MM.1S (cell line): ENCODE measurements around the gene HVCN1.

Source experiments
- DNase-seq: peaks from one replicate; pipeline ENCODE4 v3.0.0-alpha.2; 2015
- H2AFZ ChIP-seq: fragments of 300-600 bp; sonication (generic); 2 replicates; pipeline ENCODE4 v1.6.0; 2016; ENCODE audit warnings: antibody characterized with exemption, low read length
- H3F3A ChIP-seq: fragments of 300-600 bp; sonication (generic); 2 replicates; pipeline ENCODE4 v1.6.1; 2016; ENCODE audit warnings: mild to moderate bottlenecking, antibody characterized with exemption, low read length, moderate library complexity, mixed read lengths; ENCODE audit not compliant: insufficient read depth
- H3K27ac ChIP-seq: fragments of 300-600 bp; sonication (generic); 2 replicates; pipeline ENCODE4 v1.5.1; 2016; ENCODE audit warnings: mild to moderate bottlenecking, low read length
- H3K27me3 ChIP-seq: fragments of 300-600 bp; sonication (generic); replicated peaks from 2 replicates; pipeline ENCODE4 v1.6.0; 2016; ENCODE audit warnings: low read length; ENCODE audit not compliant: insufficient read depth
- H3K36me3 ChIP-seq: fragments of 300-600 bp; sonication (generic); replicated peaks from 2 replicates; pipeline ENCODE4 v1.6.1; 2016; ENCODE audit warnings: mild to moderate bottlenecking, low read length, mixed read lengths; ENCODE audit not compliant: insufficient read depth
- H3K4me1 ChIP-seq: fragments of 300-600 bp; sonication (generic); 2 replicates; pipeline ENCODE4 v1.6.1; 2016; ENCODE audit warnings: low read length, mixed read lengths
- H3K4me2 ChIP-seq: fragments of 300-600 bp; sonication (generic); 2 replicates; pipeline ENCODE4 v1.6.0; 2016; ENCODE audit warnings: low read depth, low read length
- H3K4me3 ChIP-seq: fragments of 300-600 bp; sonication (generic); 2 replicates; pipeline ENCODE4 v1.5.1; 2016; ENCODE audit warnings: low read length, mixed read lengths
- H3K79me2 ChIP-seq: fragments of 300-600 bp; sonication (generic); 2 replicates; pipeline ENCODE4 v1.6.1; 2016; ENCODE audit warnings: mixed run types, low read length, mixed read lengths
- H3K9ac ChIP-seq: fragments of 300-600 bp; sonication (generic); 2 replicates; pipeline ENCODE4 v1.6.1; 2016; ENCODE audit warnings: low read length, mixed read lengths
- H3K9me2 ChIP-seq: fragments of 300-600 bp; sonication (generic); replicated peaks from 2 replicates; pipeline ENCODE4 v1.6.1; 2016; ENCODE audit warnings: mild to moderate bottlenecking, low read length, mixed read lengths; ENCODE audit not compliant: insufficient read depth
- H3K9me3 ChIP-seq: fragments of 300-600 bp; sonication (generic); replicated peaks from 2 replicates; pipeline ENCODE4 v1.6.1; 2016; ENCODE audit warnings: mild to moderate bottlenecking, low read length, mixed read lengths; ENCODE audit not compliant: insufficient read depth
- H4K20me1 ChIP-seq: fragments of 300-600 bp; sonication (generic); 2 replicates; pipeline ENCODE4 v1.6.1; 2016; ENCODE audit warnings: mild to moderate bottlenecking, low read length, moderate library complexity, mixed read lengths; ENCODE audit not compliant: insufficient read depth
- EZH2 ChIP-seq: fragments of 300-600 bp; sonication (generic); optimal IDR thresholded peaks from 2 replicates; pipeline ENCODE3; 2017; ENCODE audit warnings: low read depth, mild to moderate bottlenecking, antibody characterized with exemption, low read length, mixed read lengths
- EZH2phosphoT487 ChIP-seq: fragments of 300-600 bp; sonication (generic); IDR thresholded peaks from 2 replicates; pipeline ENCODE4 v1.6.1; 2018; ENCODE audit warnings: antibody characterized with exemption, low read length
- TF ChIP-seq, protein P1 (sequence below): fragments of 300-600 bp; sonication (generic); IDR thresholded peaks from 2 replicates; pipeline ENCODE4 v1.5.1; 2016; ENCODE audit warnings: antibody characterized with exemption, low read length, mixed read lengths

HVCN1 gene

DNA sequence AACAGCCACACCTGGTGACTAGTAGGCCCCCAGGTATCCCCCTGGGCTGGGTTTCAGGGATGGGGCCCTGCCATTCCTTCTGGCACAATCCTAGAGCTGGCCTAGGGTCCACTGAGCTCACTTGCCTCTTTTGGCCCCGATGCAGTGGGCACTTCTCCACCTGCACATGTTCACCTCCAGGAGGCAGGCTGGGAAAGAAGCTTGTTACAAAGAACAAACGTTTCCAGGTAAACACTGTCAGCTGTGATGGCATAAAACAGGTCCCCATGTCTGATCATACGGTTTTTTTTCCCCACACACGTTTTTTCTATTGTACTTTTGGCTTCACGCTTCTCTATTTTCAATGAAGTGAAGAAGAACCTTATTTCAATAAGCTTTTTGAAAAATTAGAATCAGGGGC lies 15.8 kb upstream of the HVCN1 start:
- Histone ChIP-seq H3K79me2 (no peaks in the 10 kb centered on the region), H3F3A (no peaks in the 10 kb centered on the region), H3K4me1 (no peaks in the 10 kb centered on the region), H2AFZ (no peak overlapping the region), H3K4me3 (no peak overlapping the region), H3K27ac (no peak overlapping the region), H3K9me2 (no peaks in the 10 kb centered on the region), H3K36me3 (no peaks in the 10 kb centered on the region), H4K20me1 (no peaks in the 10 kb centered on the region), H3K4me2 (no peak overlapping the region), H3K9ac (no peak overlapping the region), H3K27me3 (no peaks in the 10 kb centered on the region), H3K9me3 (no peaks in the 10 kb centered on the region)
- TF ChIP-seq EZH2: no peak
- TF ChIP-seq, protein P1, sequence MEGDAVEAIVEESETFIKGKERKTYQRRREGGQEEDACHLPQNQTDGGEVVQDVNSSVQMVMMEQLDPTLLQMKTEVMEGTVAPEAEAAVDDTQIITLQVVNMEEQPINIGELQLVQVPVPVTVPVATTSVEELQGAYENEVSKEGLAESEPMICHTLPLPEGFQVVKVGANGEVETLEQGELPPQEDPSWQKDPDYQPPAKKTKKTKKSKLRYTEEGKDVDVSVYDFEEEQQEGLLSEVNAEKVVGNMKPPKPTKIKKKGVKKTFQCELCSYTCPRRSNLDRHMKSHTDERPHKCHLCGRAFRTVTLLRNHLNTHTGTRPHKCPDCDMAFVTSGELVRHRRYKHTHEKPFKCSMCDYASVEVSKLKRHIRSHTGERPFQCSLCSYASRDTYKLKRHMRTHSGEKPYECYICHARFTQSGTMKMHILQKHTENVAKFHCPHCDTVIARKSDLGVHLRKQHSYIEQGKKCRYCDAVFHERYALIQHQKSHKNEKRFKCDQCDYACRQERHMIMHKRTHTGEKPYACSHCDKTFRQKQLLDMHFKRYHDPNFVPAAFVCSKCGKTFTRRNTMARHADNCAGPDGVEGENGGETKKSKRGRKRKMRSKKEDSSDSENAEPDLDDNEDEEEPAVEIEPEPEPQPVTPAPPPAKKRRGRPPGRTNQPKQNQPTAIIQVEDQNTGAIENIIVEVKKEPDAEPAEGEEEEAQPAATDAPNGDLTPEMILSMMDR: peak; percentile 42
- DNase-seq: peak; percentile 33

DNA sequence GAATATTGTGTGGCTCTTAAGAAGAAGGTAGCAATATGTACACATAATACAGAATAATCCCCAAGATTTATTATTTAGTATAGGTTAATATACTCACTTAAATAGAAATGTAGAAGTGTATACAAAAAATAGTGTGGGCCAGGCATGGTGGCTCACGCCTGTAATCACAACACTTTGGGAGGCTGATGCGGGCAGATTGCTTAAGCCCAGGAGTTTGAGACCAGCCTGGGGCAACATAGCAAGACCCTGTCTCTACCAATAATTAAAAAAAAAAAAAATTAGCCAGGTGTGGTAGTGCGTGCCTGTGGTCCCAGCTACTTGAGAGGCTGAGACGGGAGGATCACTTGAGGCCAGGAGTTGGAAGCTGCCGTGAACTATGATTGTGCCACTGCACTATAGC lies 15.3 kb upstream of the HVCN1 start:
- Histone ChIP-seq H3K9me3 (no peaks in the 10 kb centered on the region), H3F3A (no peaks in the 10 kb centered on the region), H2AFZ (no peak overlapping the region), H3K4me3 (no peak overlapping the region), H4K20me1 (no peaks in the 10 kb centered on the region), H3K27me3 (no peaks in the 10 kb centered on the region), H3K9me2 (no peaks in the 10 kb centered on the region), H3K4me2 (no peak overlapping the region), H3K27ac (no peak overlapping the region), H3K79me2 (no peaks in the 10 kb centered on the region), H3K36me3 (no peaks in the 10 kb centered on the region), H3K9ac (no peak overlapping the region), H3K4me1 (no peaks in the 10 kb centered on the region)
- TF ChIP-seq EZH2: no peak
- no peak for TF ChIP-seq EZH2phosphoT487
- TF ChIP-seq, protein P1: no peak
- DNase-seq: no peak

- no peak overlapping the region for H2AFZ ChIP-seq
Observed at GRCh38 chr12:110702081-110702480, 13.2 kb upstream of the HVCN1 start.

More at GRCh38 chr12:110702081-110702480, 13.2 kb upstream of the HVCN1 start:
- Histone ChIP-seq H3K27me3 (no peaks in the 10 kb centered on the region), H3K4me2 (no peak overlapping the region), H3F3A (no peaks in the 10 kb centered on the region), H3K9ac (no peak overlapping the region), H3K9me3 (no peaks in the 10 kb centered on the region), H4K20me1 (no peaks in the 10 kb centered on the region), H3K36me3 (no peaks in the 10 kb centered on the region), H3K27ac (no peak overlapping the region), H3K4me1 (peaks cover 4% of the 10 kb centered on the region; the same call in 1 of the 2 replicates), H3K9me2 (no peaks in the 10 kb centered on the region), H3K4me3 (no peak overlapping the region), H3K79me2 (no peaks in the 10 kb centered on the region)
- TF ChIP-seq, protein P1: no peak
- no peak for TF ChIP-seq EZH2
- TF ChIP-seq EZH2phosphoT487: no peak
- no peak for DNase-seq
